Ovary (tissue), 9 donors: ENCODE data around the gene DGKA. TPM values are rescaled to one million over a fixed set of nuclear protein-coding genes. Genes with fewer than 3 reads are reported as not detected.
"Not testable (repeated sequence)": the region's sequence is repeated elsewhere in the genome, so short reads cannot be mapped to it uniquely, and the experiment has no call there.

Experiments used
- DNase-seq, 5 donors: peaks; one replicate each; pipeline ENCODE4 v3.0.0-alpha.2; 2019 to 2020
- H3K27ac ChIP-seq, 2 donors: fragments of 200-600 bp; one replicate each; pipeline versions ENCODE4 v1.5.1 to v1.8.0; 2019 to 2022
- H3K27me3 ChIP-seq: fragments of 200-600 bp; one replicate; pipeline ENCODE4 v1.8.0; 2022
- H3K36me3 ChIP-seq: fragments of 200-600 bp; sonication (generic); one replicate; pipeline ENCODE4 v1.5.1; 2019
- H3K4me1 ChIP-seq: one replicate; pipeline ENCODE4 v1.8.1; 2013; ENCODE audit warnings: mild to moderate bottlenecking, moderate library complexity; ENCODE audit not compliant: insufficient read depth
- H3K4me3 ChIP-seq: fragments of 200-600 bp; sonication (generic); one replicate; pipeline ENCODE4 v1.5.1; 2017
- H3K9me3 ChIP-seq, 2 donors: fragments of 200-600 bp in 1 of 2; sonication (generic) in 1 of 2; one replicate each; pipeline versions ENCODE4 v1.5.1 to v1.8.1; 2013 to 2019; ENCODE audit warnings: mild to moderate bottlenecking in 1 of 2, moderate library complexity in 1 of 2
- CTCF ChIP-seq, 3 donors: fragments of 450-650 bp in 2 of 3; fragments of 200-600 bp in 1 of 3; IDR thresholded peaks; one replicate each; pipeline versions ENCODE4 v1.5.1 to v1.8.0; 2016 to 2022; ENCODE audit warnings: antibody characterized with exemption in 3 of 3, mild to moderate bottlenecking in 1 of 3
- EP300 ChIP-seq: sonication (generic); formaldehyde crosslinking; IDR thresholded peaks from one replicate; pipeline ENCODE4 v1.6.1; 2017; ENCODE audit warnings: antibody characterized with exemption
- POLR2A ChIP-seq: fragments of 450-650 bp; IDR thresholded peaks from one replicate; pipeline ENCODE4 v1.6.1; 2017; ENCODE audit warnings: antibody characterized with exemption, mild to moderate bottlenecking, moderate library complexity
- WGBS, 3 donors: extraction: QIAGEN DNeasy Blood & Tissue Kit in 1 of 3; methylation state at CpG; one replicate each; pipeline versions ENCODE4 v1.1.5 to v1.1.7; 2013 to 2017; 5-methylcytosine and 5-hydroxymethylcytosine counted together
- intact Hi-C, 4 donors: fragments of 100-400 bp; cut with DNase I; formaldehyde crosslinking; loops; one replicate each; pipeline versions ENCODE4 v1.11.0 to v1.15.1; 2022 to 2023
- polyA plus RNA-seq, 2 donors: library from polyadenylated mRNA; stranded (reverse); fragments of 200-250 nt in 1 of 2; fragments of 350-450 nt in 1 of 2; fragmentation: Illumina TruSeq in 1 of 2; extraction: RNeasy Lipid Tissue Mini Kit (QIAGEN cat#74804) in 1 of 2; gene quantifications; one replicate each; pipeline ENCODE4 v1.2.3, GENCODE V29; 2013 to 2014
- total RNA-seq, 7 donors: library from RNA; depleted of rRNA in 2 of 7; stranded (reverse); fragments of >200 nt in 2 of 7; fragmentation: NEBNext Ultra II Directional in 3 of 7; extraction: Animal tissue kit (Norgen Biotek cat#: 25700) in 3 of 7; gene quantifications; one replicate each; pipeline versions ENCODE4 v1.1.0 to v1.2.4, GENCODE V29; 2016 to 2023
- donor health status: DM: no; HTN: no; CAD: no; lungs with moderate emphysema.
- donor health status: DM: no; HTN: no; CAD: no.
- donor health status: Bipolar disorder and iron deficiency.
- donor health status: DM: yes; HTN: yes; CAD: no.
- donor health status: DM: no; HTN: no; CAD: no.
- donor health status: DM: yes; HTN: yes; CAD: no.

DGKA gene
- total and polyA plus RNA-seq, 9 donors: 13.3 to 50.1 (median 26.0) TPM

DNA sequence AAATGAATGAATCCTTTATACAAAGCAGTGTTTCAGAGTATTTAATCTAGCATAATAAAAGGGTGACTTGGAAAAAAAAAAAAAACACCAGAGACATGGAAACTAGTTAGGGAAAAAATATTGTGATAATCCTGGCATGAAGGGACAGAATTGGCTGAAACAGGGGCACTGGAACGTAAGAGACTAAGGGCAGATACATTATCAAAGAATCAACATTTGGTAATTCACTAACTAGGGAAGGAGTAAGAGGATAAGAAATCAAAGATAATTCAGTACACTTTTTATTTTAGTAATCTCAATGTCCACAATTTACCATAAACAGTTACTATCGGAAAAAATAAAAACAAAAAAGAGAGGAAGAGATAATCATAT is 21.5 kb upstream of the DGKA start:
- no peaks in the 10 kb centered on the region for H3K36me3 ChIP-seq
- H3K4me3 ChIP-seq: no peak overlapping the region
- no peak for DNase-seq
- TF ChIP-seq POLR2A: no peak
- TF ChIP-seq EP300: no peak
- no peak for TF ChIP-seq CTCF (IDR thresholded peaks at IDR 0.05)
- WGBS, 3 donors: 9 to 26% (median 15%) methylated on average over 2 of the region's 2 CpGs
- H3K27me3 ChIP-seq: no peaks in the 10 kb centered on the region
- no peak overlapping the region for H3K27ac ChIP-seq
- no peaks in the 10 kb centered on the region for H3K4me1 ChIP-seq
- intact Hi-C loops: no loop called here
- H3K9me3 ChIP-seq: no peaks in the 10 kb centered on the region

DNA sequence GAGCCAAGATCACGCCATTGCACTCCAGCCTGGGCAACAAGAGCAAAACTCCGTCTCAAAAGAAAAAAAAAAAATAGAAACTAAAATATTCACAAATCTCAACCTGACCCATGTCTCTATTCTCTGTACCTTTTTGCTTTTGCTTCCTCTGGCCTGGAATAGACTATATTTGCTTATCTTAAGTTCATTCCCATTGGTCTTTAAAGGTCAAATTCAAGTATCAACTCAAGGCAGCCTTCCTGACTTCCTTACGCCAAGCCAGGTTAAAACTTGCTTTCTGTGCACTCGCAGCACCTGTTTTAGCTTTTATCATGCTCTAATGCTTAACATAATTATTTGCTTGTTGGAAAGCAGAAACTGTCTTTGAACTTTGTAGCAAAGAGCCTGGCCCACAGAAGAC is 18.1 kb upstream of the DGKA start:
- H3K4me3 ChIP-seq: no peak overlapping the region
- H3K27ac ChIP-seq: no peak overlapping the region
- 91 to 97% (median 95%) methylated on average over 4 of the region's 4 CpGs for WGBS, 3 donors
- H3K4me1 ChIP-seq: no peaks in the 10 kb centered on the region
- TF ChIP-seq POLR2A (no peak), EP300 (no peak), CTCF (IDR thresholded peaks at IDR 0.05) (no peak)
- H3K36me3 ChIP-seq: no peaks in the 10 kb centered on the region
- H3K9me3 ChIP-seq: no peaks in the 10 kb centered on the region
- no peaks in the 10 kb centered on the region for H3K27me3 ChIP-seq
- no peak for DNase-seq
- intact Hi-C loops: no loop called here

DNA sequence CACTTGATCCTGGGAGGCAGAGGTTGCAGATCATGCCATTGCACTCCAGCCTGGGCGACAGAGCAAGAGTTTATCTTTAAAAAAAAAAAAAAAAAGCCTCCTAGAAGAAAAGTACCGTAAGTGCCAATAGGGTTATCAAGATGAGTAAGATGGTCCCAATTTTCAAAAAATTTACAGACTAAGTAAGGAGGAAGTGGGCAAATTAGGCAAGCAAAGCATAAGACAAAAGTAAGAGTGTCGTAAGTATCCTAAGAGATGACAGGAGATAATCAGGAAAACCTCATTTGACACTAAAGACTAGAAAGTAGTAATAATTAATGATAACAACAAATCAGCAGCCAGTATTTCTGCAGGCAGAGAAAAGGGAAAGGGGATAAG is 15.5 kb upstream of the DGKA start:
- H3K27me3 ChIP-seq: no peaks in the 10 kb centered on the region
- TF ChIP-seq EP300: no peak
- no peak for TF ChIP-seq POLR2A
- no peak for TF ChIP-seq CTCF (IDR thresholded peaks at IDR 0.05)
- WGBS, 3 donors: 73 to 94% (median 92%) methylated on average over 3 of the region's 3 CpGs
- no peak overlapping the region for H3K27ac ChIP-seq
- no peaks in the 10 kb centered on the region for H3K36me3 ChIP-seq
- H3K9me3 ChIP-seq: no peaks in the 10 kb centered on the region
- DNase-seq: no peak
- H3K4me3 ChIP-seq: no peak overlapping the region
- peaks cover 2% of the 10 kb centered on the region for H3K4me1 ChIP-seq
- intact Hi-C loops: no loop called here

- intact Hi-C loops, H3K4me1 ChIP-seq: not testable (repeated sequence)
- WGBS, 3 donors: 64 to 79% (median 71%) methylated on average over 3 of the region's 3 CpGs
Measured at GRCh38 chr12:55919032-55919431, 11.9 kb upstream of the DGKA start.

GRCh38 chr12:55922126-55922525 is 8.8 kb upstream of the DGKA start:
- no peaks in the 10 kb centered on the region for H3K36me3 ChIP-seq
- intact Hi-C loops: no loop called here
- H3K9me3 ChIP-seq: no peaks in the 10 kb centered on the region
- no peak overlapping the region for H3K27ac ChIP-seq
- peaks cover 5% of the 10 kb centered on the region for H3K4me1 ChIP-seq
- TF ChIP-seq POLR2A: no peak
- TF ChIP-seq EP300: no peak
- TF ChIP-seq CTCF (IDR thresholded peaks at IDR 0.05): no peak
- H3K4me3 ChIP-seq: no peak overlapping the region
- no peaks in the 10 kb centered on the region for H3K27me3 ChIP-seq
- no peak for DNase-seq
- WGBS, 3 donors: 90 to 96% (median 92%) methylated on average over 3 of the region's 3 CpGs

More at GRCh38 chr12:55919032-55919431, 11.9 kb upstream of the DGKA start:
- not testable (repeated sequence) for H3K9me3 ChIP-seq, DNase-seq, H3K27me3 ChIP-seq, H3K36me3 ChIP-seq, H3K27ac ChIP-seq, H3K4me3 ChIP-seq

GRCh38 chr12:55923648-55924047 is 7.3 kb upstream of the DGKA start:
- H3K9me3 ChIP-seq, H3K4me3 ChIP-seq, H3K36me3 ChIP-seq, H3K27ac ChIP-seq, H3K27me3 ChIP-seq, intact Hi-C loops, H3K4me1 ChIP-seq, DNase-seq: not testable (repeated sequence)
- WGBS, 3 donors: 92 to 95% (median 94%) methylated on average over 9 of the region's 9 CpGs
